Stimulated activated CD4-positive, alpha-beta T cell treated with anti-CD3 and anti-CD28 coated beads, Interleukin-15, amount 100 ng/mL, for 24 hours (primary cell): Measurements from ENCODE around the gene MAGI1.

Experiments
- DNase-seq: peaks from one replicate; pipeline ENCODE4 v3.0.0-alpha.2; 2020

Gene MAGI1

GRCh38 chr3:65500398-65501306 lies 538.1 kb downstream of the MAGI1 start:
- DNase-seq = no peak

GRCh38 chr3:65497846-65498245 lies 540.9 kb downstream of the MAGI1 start:
- no peak for DNase-seq

GRCh38 chr3:65497236-65497635 lies 541.5 kb downstream of the MAGI1 start:
- DNase-seq = no peak

GRCh38 chr3:65493938-65494337 lies 544.8 kb downstream of the MAGI1 start:
- DNase-seq = no peak

- no peak for DNase-seq
Observed at GRCh38 chr3:65493371-65493882, 545.3 kb downstream of the MAGI1 start.

- DNase-seq = no peak
Observed at GRCh38 chr3:65492249-65492648, 546.5 kb downstream of the MAGI1 start.

GRCh38 chr3:65490114-65490513 lies 548.6 kb downstream of the MAGI1 start:
- DNase-seq = no peak

- DNase-seq = no peak
Observed at GRCh38 chr3:65489253-65489652, 549.5 kb downstream of the MAGI1 start.

GRCh38 chr3:65485826-65486469 lies 552.8 kb downstream of the MAGI1 start:
- DNase-seq = no peak

- no peak for DNase-seq
Observed at GRCh38 chr3:65484964-65485363, 553.8 kb downstream of the MAGI1 start.

GRCh38 chr3:65483480-65483879 lies 555.2 kb downstream of the MAGI1 start:
- no peak for DNase-seq

GRCh38 chr3:65483011-65483410 lies 555.7 kb downstream of the MAGI1 start:
- no peak for DNase-seq

GRCh38 chr3:65481085-65481484 lies 557.6 kb downstream of the MAGI1 start:
- DNase-seq = no peak

- DNase-seq = no peak
Observed at GRCh38 chr3:65479990-65480389, 558.7 kb downstream of the MAGI1 start.

- DNase-seq = no peak
Observed at GRCh38 chr3:65478551-65479500, 559.9 kb downstream of the MAGI1 start.

- no peak for DNase-seq
Observed at GRCh38 chr3:65473736-65474135, 565.0 kb downstream of the MAGI1 start.

- DNase-seq = no peak
Observed at GRCh38 chr3:65472501-65472900, 566.2 kb downstream of the MAGI1 start.

GRCh38 chr3:65466300-65466988 lies 572.3 kb downstream of the MAGI1 start:
- no peak for DNase-seq

GRCh38 chr3:65449841-65450428 lies 588.8 kb downstream of the MAGI1 start:
- no peak for DNase-seq

GRCh38 chr3:65448120-65448519 lies 590.6 kb downstream of the MAGI1 start:
- DNase-seq = no peak

- DNase-seq = no peak
Observed at GRCh38 chr3:65445573-65446169, 593.0 kb downstream of the MAGI1 start.

GRCh38 chr3:65444447-65444815 lies 594.3 kb downstream of the MAGI1 start:
- no peak for DNase-seq
